Astrocyte (in vitro differentiated cells and primary cell): ENCODE measurements around the gene PTPN3. TPM values are rescaled to one million over a fixed set of nuclear protein-coding genes. Genes with fewer than 3 reads are reported as not detected.

Experiments used
- DNase-seq: peaks from one replicate; pipeline ENCODE4 v3.0.0-alpha.2; 2010; ENCODE audit warnings: low read depth
- FAIRE-seq: peaks from 2 replicates; lab custom pipeline; 2011; peaks lifted over from hg19 to GRCh38; lab: Jason Lieb, UNC
- H2AFZ ChIP-seq: 2 replicates; pipeline ENCODE4 v1.6.0; 2012; ENCODE audit warnings: low read depth, low read length, inconsistent platforms
- H3K27ac ChIP-seq: 2 replicates; pipeline ENCODE4 v1.5.1; 2011; ENCODE audit warnings: low read depth, low read length, inconsistent platforms
- H3K27me3 ChIP-seq: 2 replicates; pipeline ENCODE4 v1.6.0; 2011; ENCODE audit warnings: low read length, inconsistent platforms; ENCODE audit not compliant: insufficient read depth
- H3K36me3 ChIP-seq: 2 replicates; pipeline ENCODE4 v1.5.1; 2011; ENCODE audit warnings: low read length, inconsistent platforms; ENCODE audit not compliant: insufficient read depth
- H3K4me1 ChIP-seq: 2 replicates; pipeline ENCODE4 v1.5.1; 2011; ENCODE audit warnings: low read length, inconsistent platforms; ENCODE audit not compliant: insufficient read depth
- H3K4me2 ChIP-seq: 2 replicates; pipeline ENCODE4 v1.6.0; 2012; ENCODE audit warnings: low read length, inconsistent platforms
- H3K4me3 ChIP-seq: 2 replicates; pipeline ENCODE4 v1.5.1; 2011; ENCODE audit warnings: low read depth, mild to moderate bottlenecking, low read length, inconsistent platforms; ENCODE audit not compliant: insufficient read depth
- H3K79me2 ChIP-seq: 2 replicates; pipeline ENCODE4 v1.6.0; 2012; ENCODE audit warnings: mild to moderate bottlenecking, low read length, inconsistent platforms; ENCODE audit not compliant: insufficient read depth
- H3K9ac ChIP-seq: 2 replicates; pipeline ENCODE4 v1.6.0; 2012; ENCODE audit warnings: mild to moderate bottlenecking, low read length, inconsistent platforms
- H3K9me3 ChIP-seq: 2 replicates; pipeline ENCODE4 v1.5.1; 2012; ENCODE audit warnings: low read depth, mild to moderate bottlenecking, low read length, inconsistent platforms; ENCODE audit not compliant: insufficient read depth
- H4K20me1 ChIP-seq: 2 replicates; pipeline ENCODE4 v1.6.0; 2012; ENCODE audit warnings: low read length, inconsistent platforms; ENCODE audit not compliant: insufficient read depth
- H3K27ac Mint-ChIP-seq: one replicate; pipeline ENCODE4 v1.8.0; 2021; ENCODE audit warnings: mild to moderate bottlenecking, mixed read lengths; ENCODE audit not compliant: unreplicated experiment
- H3K27me3 Mint-ChIP-seq: one replicate; pipeline ENCODE4 v1.8.0; 2021; ENCODE audit warnings: low read depth, mixed read lengths; ENCODE audit not compliant: unreplicated experiment
- H3K36me3 Mint-ChIP-seq: one replicate; pipeline ENCODE4 v1.8.0; 2021; ENCODE audit warnings: low read depth, mixed read lengths; ENCODE audit not compliant: unreplicated experiment
- H3K4me1 Mint-ChIP-seq: one replicate; pipeline ENCODE4 v1.8.0; 2021; ENCODE audit warnings: low read depth, mixed read lengths; ENCODE audit not compliant: unreplicated experiment
- H3K4me3 Mint-ChIP-seq: one replicate; pipeline ENCODE4 v1.8.0; 2021; ENCODE audit warnings: mild to moderate bottlenecking, moderate library complexity, mixed read lengths; ENCODE audit not compliant: unreplicated experiment
- H3K9me3 Mint-ChIP-seq: one replicate; pipeline ENCODE4 v1.8.0; 2021; ENCODE audit warnings: mild to moderate bottlenecking, mixed read lengths; ENCODE audit not compliant: unreplicated experiment
- CTCF ChIP-seq: IDR thresholded peaks from 2 replicates; pipeline ENCODE4 v1.5.1; 2011; ENCODE audit warnings: low read depth, mild to moderate bottlenecking, inconsistent platforms, low read length, moderate library complexity; ENCODE audit not compliant: insufficient read depth
- EZH2 ChIP-seq: IDR thresholded peaks from 2 replicates; pipeline ENCODE4 v1.6.1; 2012; ENCODE audit warnings: mild to moderate bottlenecking, low read length, inconsistent platforms; ENCODE audit not compliant: insufficient read depth
- total RNA-seq: library from RNA; stranded (reverse); gene quantifications from 2 replicates; pipeline ENCODE4 v1.2.1, GENCODE V29; 2021

The PTPN3 gene
- total RNA-seq, 1 donor from 2014 or later, result 1.1 TPM

GRCh38 chr9:109474170-109474569 is 23.9 kb downstream of the PTPN3 start:
- Histone ChIP-seq H3K4me3 (no peak overlapping the region), H3K4me2 (no peak overlapping the region), H3K4me1 (no peaks in the 10 kb centered on the region), H4K20me1 (peaks cover 10% of the 10 kb centered on the region), H3K9ac (no peak overlapping the region), H3K79me2 (no peaks in the 10 kb centered on the region), H3K9me3 (no peaks in the 10 kb centered on the region), H3K36me3 (no peaks in the 10 kb centered on the region), H2AFZ (no peak overlapping the region), H3K27ac (no peak overlapping the region), H3K27me3 (peaks cover 8% of the 10 kb centered on the region)
- Mint-ChIP-seq H3K27me3 (peaks cover 13% of the 10 kb centered on the region), H3K9me3 (no peaks in the 10 kb centered on the region), H3K27ac (no peak overlapping the region), H3K4me1 (peaks cover 6% of the 10 kb centered on the region), H3K4me3 (no peak overlapping the region), H3K36me3 (no peaks in the 10 kb centered on the region)
- FAIRE-seq, result no peak
- no peak for DNase-seq
- TF ChIP-seq EZH2 (no peak), CTCF (no peak)

- Mint-ChIP-seq H3K4me3 (no peak overlapping the region), H3K36me3 (no peaks in the 10 kb centered on the region), H3K9me3 (no peaks in the 10 kb centered on the region), H3K27me3 (peaks cover 13% of the 10 kb centered on the region), H3K27ac (no peak overlapping the region), H3K4me1 (peaks cover 6% of the 10 kb centered on the region)
- Histone ChIP-seq H3K4me2 (no peak overlapping the region), H3K27me3 (peaks cover 8% of the 10 kb centered on the region), H3K27ac (no peak overlapping the region), H3K9me3 (no peaks in the 10 kb centered on the region), H3K4me1 (no peaks in the 10 kb centered on the region), H3K79me2 (no peaks in the 10 kb centered on the region), H3K36me3 (no peaks in the 10 kb centered on the region), H4K20me1 (peaks cover 10% of the 10 kb centered on the region), H3K9ac (no peak overlapping the region), H2AFZ (no peak overlapping the region), H3K4me3 (no peak overlapping the region)
- no peak for FAIRE-seq
- TF ChIP-seq CTCF, result no peak
- no peak for DNase-seq
Observed at GRCh38 chr9:109473329-109473728, 24.8 kb downstream of the PTPN3 start.

GRCh38 chr9:109471475-109472393 is 26.4 kb downstream of the PTPN3 start:
- H3K9me3 ChIP-seq, result no peaks in the 10 kb centered on the region
- no peaks in the 10 kb centered on the region for H3K36me3 Mint-ChIP-seq
- no peak overlapping the region for H3K9ac ChIP-seq
- no peak overlapping the region for H3K4me2 ChIP-seq
- peaks cover 8% of the 10 kb centered on the region for H3K27me3 ChIP-seq
- H3K4me1 Mint-ChIP-seq, result peaks cover 2% of the 10 kb centered on the region
- no peaks in the 10 kb centered on the region for H3K9me3 Mint-ChIP-seq
- H3K36me3 ChIP-seq, result no peaks in the 10 kb centered on the region
- no peaks in the 10 kb centered on the region for H3K4me1 ChIP-seq
- H3K4me3 ChIP-seq, result no peak overlapping the region
- no peak overlapping the region for H3K4me3 Mint-ChIP-seq
- no peak for DNase-seq
- TF ChIP-seq EZH2 (no peak), CTCF (no peak)
- H3K27me3 Mint-ChIP-seq, result peaks cover 9% of the 10 kb centered on the region
- H4K20me1 ChIP-seq, result peaks cover 10% of the 10 kb centered on the region
- no peak overlapping the region for H2AFZ ChIP-seq
- FAIRE-seq, result no peak
- no peaks in the 10 kb centered on the region for H3K79me2 ChIP-seq
- H3K27ac Mint-ChIP-seq, result no peak overlapping the region
- H3K27ac ChIP-seq, result no peak overlapping the region
